KOPT-K1 (cell line): ENCODE results near the gene PODXL2.

Source experiments
- H3K27ac ChIP-seq: fragments of 200-600 bp; sonication (generic); 2 replicates; pipeline ENCODE4 v1.5.1; 2016; ENCODE audit warnings: antibody characterized with exemption, mild to moderate bottlenecking, low read depth, low read length; ENCODE audit not compliant: poor library complexity, severe bottlenecking
- H3K36me3 ChIP-seq: fragments of 200-600 bp; sonication (generic); 2 replicates; pipeline ENCODE4 v1.5.1; 2017; ENCODE audit warnings: antibody characterized with exemption, mild to moderate bottlenecking, low read length, moderate library complexity; ENCODE audit not compliant: insufficient read depth
- H3K9me3 ChIP-seq: fragments of 200-600 bp; sonication (generic); 2 replicates; pipeline ENCODE4 v1.5.1; 2017; ENCODE audit warnings: antibody characterized with exemption, low read length, mild to moderate bottlenecking; ENCODE audit not compliant: insufficient read depth, poor library complexity, severe bottlenecking

PODXL2 gene

GRCh38 chr3:127714125-127714571 lies 85.2 kb downstream of the PODXL2 start:
- Histone ChIP-seq H3K36me3 (no peaks in the 10 kb centered on the region), H3K9me3 (no peaks in the 10 kb centered on the region), H3K27ac (no peak overlapping the region)

GRCh38 chr3:127714866-127715265 lies 85.9 kb downstream of the PODXL2 start:
- H3K27ac ChIP-seq, result no peak overlapping the region
- no peaks in the 10 kb centered on the region for H3K36me3 ChIP-seq
- H3K9me3 ChIP-seq, result no peaks in the 10 kb centered on the region

DNA sequence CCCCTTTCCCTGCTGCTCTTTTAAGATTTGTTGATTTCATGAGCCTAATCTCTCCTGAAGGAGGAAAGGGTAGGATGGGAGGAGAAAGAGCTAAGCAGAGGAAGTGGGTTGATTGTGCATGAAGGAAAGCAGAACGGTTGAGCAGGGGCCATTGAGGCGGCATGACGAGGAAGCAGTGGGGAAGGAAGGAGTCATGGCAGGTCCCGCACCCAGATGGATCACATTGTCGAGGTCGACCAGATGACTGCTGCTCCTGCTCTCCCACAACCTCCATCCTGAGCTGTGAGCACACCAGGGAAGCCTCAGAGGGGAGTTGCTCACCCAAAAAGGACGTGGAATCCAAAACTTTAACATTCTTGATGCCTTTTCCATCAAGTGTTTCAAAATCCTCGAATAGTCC lies 86.5 kb downstream of the PODXL2 start:
- no peaks in the 10 kb centered on the region for H3K36me3 ChIP-seq
- no peaks in the 10 kb centered on the region for H3K9me3 ChIP-seq
- no peak overlapping the region for H3K27ac ChIP-seq

- H3K27ac ChIP-seq, result no peak overlapping the region
- H3K9me3 ChIP-seq, result no peaks in the 10 kb centered on the region
- H3K36me3 ChIP-seq, result no peaks in the 10 kb centered on the region
Observed at GRCh38 chr3:127716384-127716783, 87.4 kb downstream of the PODXL2 start.

DNA sequence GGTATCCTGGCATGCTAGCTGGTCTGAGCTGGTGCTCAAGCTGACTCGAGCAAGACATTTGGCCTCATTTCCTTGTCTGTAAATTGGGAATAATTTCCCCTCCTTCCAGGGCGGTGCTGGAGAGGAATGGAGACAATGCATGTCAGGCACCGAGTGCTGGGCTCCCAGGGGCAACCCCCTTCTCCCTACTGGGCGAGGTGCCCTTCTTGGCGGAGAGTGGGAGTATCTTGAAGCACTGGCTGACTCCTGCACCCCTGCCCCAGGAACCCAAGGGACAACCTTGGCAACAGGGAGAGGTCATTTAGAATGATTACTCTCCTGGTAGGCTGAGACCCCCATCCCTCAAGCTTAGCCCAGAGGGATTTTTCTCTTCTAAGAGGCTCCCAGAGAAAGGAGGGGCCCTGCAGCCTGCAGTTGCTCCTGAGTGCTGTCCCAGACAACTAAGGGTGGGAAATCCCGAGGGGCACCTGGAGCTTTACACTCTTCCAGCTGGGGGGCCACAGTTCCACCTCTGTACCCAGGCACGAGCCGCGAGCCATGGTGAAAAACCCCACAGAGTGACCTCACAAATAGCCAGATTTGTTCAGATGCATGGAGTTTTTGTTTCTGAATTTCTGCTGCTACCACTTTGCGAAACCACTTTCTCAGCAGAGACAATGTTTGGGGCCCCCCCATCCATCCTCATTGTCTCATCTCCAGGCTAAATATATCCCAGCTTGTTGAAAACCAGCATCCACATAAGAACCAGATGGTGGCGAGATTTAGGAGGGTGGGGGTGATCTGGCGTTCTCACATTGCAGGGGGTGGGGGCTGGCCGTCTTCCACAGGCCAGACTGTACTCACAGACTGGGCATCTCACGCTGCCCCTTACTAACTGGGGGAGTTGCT lies 88.6 kb downstream of the PODXL2 start:
- Histone ChIP-seq H3K27ac (no peak overlapping the region), H3K36me3 (no peaks in the 10 kb centered on the region), H3K9me3 (no peaks in the 10 kb centered on the region)

- H3K27ac ChIP-seq, result no peak overlapping the region
- no peaks in the 10 kb centered on the region for H3K36me3 ChIP-seq
- no peaks in the 10 kb centered on the region for H3K9me3 ChIP-seq
Observed at GRCh38 chr3:127718245-127718915, 89.4 kb downstream of the PODXL2 start.

DNA sequence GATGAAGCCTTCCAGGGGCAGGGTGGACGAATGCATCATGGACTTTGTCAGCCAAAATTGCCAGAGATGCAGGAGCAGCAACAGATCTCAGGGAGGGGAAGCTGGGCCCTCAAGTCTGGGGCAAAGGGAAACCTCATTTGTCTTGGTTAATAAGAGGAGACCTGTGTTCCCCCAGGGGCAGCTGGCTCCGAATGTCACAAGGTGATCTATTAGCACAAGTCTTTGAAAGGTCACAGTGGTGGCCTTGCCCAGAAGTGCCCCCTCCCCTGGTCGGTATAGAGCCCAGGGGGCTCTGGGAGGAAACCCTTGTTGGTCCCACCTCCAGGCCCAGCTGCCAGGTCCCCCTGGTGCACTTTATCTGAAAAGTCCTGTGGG lies 89.9 kb downstream of the PODXL2 start:
- H3K36me3 ChIP-seq, result no peaks in the 10 kb centered on the region

GRCh38 chr3:127719369-127719768 lies 90.4 kb downstream of the PODXL2 start:
- H3K27ac ChIP-seq, result no peak overlapping the region
- peaks cover 7% of the 10 kb centered on the region for H3K9me3 ChIP-seq
- H3K36me3 ChIP-seq, result no peaks in the 10 kb centered on the region

More for the DNA sequence above, 89.9 kb downstream of the PODXL2 start:
- Histone ChIP-seq H3K9me3 (peaks cover 3% of the 10 kb centered on the region), H3K27ac (no peak overlapping the region)

- Histone ChIP-seq H3K36me3 (no peaks in the 10 kb centered on the region), H3K27ac (no peak overlapping the region), H3K9me3 (peaks cover 13% of the 10 kb centered on the region)
Observed at GRCh38 chr3:127720161-127720823, 91.3 kb downstream of the PODXL2 start.

DNA sequence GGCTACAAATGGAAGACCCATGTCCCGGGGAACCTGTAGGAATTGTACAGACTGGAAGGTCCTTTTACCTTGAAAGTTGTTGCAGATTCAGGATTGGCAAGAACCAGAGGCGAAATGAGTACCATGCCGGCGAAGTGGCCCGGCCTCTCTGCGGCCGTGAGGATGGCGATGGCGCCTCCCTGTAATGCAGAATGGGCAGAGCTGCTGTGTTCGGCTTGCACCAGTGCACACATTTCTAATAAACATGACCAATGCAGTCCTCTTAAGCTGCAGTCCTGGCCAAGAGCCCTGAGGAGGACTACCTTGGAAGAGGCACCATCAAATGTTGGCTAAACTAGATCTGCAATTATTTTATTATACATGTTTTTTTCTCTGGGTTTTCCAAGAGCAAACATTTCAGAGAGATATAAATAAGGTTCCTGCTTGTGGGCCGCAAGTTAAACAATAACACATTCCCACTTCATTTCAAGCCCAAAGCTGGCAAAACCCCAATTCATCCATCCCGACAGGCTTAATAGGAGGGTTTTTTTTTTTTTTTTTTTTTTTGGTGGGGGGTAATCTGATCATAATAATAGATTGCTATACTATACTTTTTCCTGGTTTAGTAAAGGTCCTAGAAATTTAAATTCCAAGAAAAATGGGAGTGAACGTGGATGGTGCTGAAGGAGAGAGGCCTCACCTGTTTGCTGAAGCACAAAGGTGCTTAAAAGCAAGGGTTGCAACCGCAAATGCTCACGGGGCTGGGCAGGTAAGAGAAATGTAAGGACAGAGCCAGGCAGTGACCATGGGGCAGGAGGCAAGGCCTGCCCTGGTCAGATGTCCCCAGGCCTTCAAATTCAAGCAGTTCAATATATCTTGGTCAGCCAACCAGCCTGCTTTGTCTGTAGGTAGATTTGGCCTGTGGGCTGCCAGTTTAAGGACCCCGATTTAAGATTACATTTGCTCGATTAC lies 92.3 kb downstream of the PODXL2 start:
- Histone ChIP-seq H3K27ac (no peak overlapping the region), H3K36me3 (no peaks in the 10 kb centered on the region), H3K9me3 (peaks cover 13% of the 10 kb centered on the region)

- H3K27ac ChIP-seq, result no peak overlapping the region
- H3K9me3 ChIP-seq, result peaks cover 13% of the 10 kb centered on the region
- H3K36me3 ChIP-seq, result no peaks in the 10 kb centered on the region
Observed at GRCh38 chr3:127722091-127722784, 93.3 kb downstream of the PODXL2 start.
